Measurements from ENCODE around the gene PLCG1. TPM values are rescaled to one million over a fixed set of nuclear protein-coding genes. Genes with fewer than 3 reads are reported as not detected.
A peak's percentile ranks its signal among the peaks of the same experiment; 100 is the strongest.

Gene PLCG1
- total and polyA plus RNA-seq, 9 of the 15 experiments (the other 6 are each of a cell fraction or from before 2014, with no cell fraction given): 1.7 to 67.0 (median 34.8) TPM

DNA sequence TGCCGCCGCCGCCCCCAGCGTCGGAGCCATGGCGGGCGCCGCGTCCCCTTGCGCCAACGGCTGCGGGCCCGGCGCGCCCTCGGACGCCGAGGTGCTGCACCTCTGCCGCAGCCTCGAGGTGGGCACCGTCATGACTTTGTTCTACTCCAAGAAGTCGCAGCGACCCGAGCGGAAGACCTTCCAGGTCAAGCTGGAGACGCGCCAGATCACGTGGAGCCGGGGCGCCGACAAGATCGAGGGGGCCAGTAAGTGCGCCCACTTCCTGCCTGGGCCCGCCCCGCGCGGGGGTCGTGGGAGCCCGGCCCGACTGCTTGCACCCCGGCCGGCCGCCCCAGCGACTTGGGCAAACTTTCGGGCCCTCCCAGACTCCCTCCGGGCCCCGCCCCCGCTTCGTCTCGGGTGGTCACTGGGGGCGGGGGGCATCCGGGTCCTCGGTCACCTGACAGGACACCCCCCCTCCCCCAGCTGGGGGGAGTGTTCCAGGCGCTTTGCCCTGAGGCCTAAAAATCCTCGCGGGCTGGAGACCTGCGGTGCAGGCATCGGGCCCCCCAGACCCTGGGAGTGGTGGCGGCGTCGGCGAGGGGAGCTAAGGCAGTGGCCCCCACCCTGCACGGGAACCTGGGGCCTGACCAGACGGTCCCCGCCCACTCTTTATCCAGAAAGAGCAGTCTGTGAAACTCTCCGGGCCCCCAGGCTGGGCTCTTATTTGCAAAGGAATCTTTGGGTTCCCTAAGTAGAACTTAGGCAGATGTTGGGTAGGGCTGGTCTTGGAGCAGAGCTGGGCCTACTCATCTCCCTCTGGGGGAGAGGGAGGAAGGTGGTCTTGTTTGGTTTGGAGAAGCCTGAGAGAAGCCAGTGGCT, 501 bp downstream of the PLCG1 start (continued):
- TF ChIP-seq, protein P1, sequence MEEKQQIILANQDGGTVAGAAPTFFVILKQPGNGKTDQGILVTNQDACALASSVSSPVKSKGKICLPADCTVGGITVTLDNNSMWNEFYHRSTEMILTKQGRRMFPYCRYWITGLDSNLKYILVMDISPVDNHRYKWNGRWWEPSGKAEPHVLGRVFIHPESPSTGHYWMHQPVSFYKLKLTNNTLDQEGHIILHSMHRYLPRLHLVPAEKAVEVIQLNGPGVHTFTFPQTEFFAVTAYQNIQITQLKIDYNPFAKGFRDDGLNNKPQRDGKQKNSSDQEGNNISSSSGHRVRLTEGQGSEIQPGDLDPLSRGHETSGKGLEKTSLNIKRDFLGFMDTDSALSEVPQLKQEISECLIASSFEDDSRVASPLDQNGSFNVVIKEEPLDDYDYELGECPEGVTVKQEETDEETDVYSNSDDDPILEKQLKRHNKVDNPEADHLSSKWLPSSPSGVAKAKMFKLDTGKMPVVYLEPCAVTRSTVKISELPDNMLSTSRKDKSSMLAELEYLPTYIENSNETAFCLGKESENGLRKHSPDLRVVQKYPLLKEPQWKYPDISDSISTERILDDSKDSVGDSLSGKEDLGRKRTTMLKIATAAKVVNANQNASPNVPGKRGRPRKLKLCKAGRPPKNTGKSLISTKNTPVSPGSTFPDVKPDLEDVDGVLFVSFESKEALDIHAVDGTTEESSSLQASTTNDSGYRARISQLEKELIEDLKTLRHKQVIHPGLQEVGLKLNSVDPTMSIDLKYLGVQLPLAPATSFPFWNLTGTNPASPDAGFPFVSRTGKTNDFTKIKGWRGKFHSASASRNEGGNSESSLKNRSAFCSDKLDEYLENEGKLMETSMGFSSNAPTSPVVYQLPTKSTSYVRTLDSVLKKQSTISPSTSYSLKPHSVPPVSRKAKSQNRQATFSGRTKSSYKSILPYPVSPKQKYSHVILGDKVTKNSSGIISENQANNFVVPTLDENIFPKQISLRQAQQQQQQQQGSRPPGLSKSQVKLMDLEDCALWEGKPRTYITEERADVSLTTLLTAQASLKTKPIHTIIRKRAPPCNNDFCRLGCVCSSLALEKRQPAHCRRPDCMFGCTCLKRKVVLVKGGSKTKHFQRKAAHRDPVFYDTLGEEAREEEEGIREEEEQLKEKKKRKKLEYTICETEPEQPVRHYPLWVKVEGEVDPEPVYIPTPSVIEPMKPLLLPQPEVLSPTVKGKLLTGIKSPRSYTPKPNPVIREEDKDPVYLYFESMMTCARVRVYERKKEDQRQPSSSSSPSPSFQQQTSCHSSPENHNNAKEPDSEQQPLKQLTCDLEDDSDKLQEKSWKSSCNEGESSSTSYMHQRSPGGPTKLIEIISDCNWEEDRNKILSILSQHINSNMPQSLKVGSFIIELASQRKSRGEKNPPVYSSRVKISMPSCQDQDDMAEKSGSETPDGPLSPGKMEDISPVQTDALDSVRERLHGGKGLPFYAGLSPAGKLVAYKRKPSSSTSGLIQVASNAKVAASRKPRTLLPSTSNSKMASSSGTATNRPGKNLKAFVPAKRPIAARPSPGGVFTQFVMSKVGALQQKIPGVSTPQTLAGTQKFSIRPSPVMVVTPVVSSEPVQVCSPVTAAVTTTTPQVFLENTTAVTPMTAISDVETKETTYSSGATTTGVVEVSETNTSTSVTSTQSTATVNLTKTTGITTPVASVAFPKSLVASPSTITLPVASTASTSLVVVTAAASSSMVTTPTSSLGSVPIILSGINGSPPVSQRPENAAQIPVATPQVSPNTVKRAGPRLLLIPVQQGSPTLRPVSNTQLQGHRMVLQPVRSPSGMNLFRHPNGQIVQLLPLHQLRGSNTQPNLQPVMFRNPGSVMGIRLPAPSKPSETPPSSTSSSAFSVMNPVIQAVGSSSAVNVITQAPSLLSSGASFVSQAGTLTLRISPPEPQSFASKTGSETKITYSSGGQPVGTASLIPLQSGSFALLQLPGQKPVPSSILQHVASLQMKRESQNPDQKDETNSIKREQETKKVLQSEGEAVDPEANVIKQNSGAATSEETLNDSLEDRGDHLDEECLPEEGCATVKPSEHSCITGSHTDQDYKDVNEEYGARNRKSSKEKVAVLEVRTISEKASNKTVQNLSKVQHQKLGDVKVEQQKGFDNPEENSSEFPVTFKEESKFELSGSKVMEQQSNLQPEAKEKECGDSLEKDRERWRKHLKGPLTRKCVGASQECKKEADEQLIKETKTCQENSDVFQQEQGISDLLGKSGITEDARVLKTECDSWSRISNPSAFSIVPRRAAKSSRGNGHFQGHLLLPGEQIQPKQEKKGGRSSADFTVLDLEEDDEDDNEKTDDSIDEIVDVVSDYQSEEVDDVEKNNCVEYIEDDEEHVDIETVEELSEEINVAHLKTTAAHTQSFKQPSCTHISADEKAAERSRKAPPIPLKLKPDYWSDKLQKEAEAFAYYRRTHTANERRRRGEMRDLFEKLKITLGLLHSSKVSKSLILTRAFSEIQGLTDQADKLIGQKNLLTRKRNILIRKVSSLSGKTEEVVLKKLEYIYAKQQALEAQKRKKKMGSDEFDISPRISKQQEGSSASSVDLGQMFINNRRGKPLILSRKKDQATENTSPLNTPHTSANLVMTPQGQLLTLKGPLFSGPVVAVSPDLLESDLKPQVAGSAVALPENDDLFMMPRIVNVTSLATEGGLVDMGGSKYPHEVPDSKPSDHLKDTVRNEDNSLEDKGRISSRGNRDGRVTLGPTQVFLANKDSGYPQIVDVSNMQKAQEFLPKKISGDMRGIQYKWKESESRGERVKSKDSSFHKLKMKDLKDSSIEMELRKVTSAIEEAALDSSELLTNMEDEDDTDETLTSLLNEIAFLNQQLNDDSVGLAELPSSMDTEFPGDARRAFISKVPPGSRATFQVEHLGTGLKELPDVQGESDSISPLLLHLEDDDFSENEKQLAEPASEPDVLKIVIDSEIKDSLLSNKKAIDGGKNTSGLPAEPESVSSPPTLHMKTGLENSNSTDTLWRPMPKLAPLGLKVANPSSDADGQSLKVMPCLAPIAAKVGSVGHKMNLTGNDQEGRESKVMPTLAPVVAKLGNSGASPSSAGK (IDR thresholded peaks at IDR 0.05): no peak; the same call in 1 of the 2 replicates
- TF ChIP-seq EP400 (IDR thresholded peaks at IDR 0.05) (peak; percentile 62; the same call in 1 of the 2 replicates), SMAD4 (CRISPR knock-in tag; conservative IDR thresholded peaks at IDR 0.05) (peak; percentile 10; the same call in 1 of the 2 replicates), ZNF12 (CRISPR knock-in tag; IDR thresholded peaks at IDR 0.05) (no peak), HNRNPH1 (optimal IDR thresholded peaks at IDR 0.05; ENCODE audit: low read depth, low read length) (no peak), PRPF4 (IDR thresholded peaks at IDR 0.05; ENCODE audit: insufficient read depth, low read depth, low read length, poor library complexity, severe bottlenecking) (no peak), GATAD2A (IDR thresholded peaks at IDR 0.05) (0 out of 2 replicates have a peak, but pooled peaks have one; percentile 68), RBFOX2 (IDR thresholded peaks at IDR 0.05; ENCODE audit: low read depth, low read length) (peak; percentile 66), JUND (IDR thresholded peaks at IDR 0.05; ENCODE audit: borderline replicate concordance, low read depth, low read length) (no peak), JUND (tag; IDR thresholded peaks at IDR 0.05; ENCODE audit: borderline replicate concordance, low read depth, low read length) (no peak), ZNF174 (CRISPR knock-in tag; IDR thresholded peaks at IDR 0.05) (no peak)
- TF ChIP-seq, protein P2, sequence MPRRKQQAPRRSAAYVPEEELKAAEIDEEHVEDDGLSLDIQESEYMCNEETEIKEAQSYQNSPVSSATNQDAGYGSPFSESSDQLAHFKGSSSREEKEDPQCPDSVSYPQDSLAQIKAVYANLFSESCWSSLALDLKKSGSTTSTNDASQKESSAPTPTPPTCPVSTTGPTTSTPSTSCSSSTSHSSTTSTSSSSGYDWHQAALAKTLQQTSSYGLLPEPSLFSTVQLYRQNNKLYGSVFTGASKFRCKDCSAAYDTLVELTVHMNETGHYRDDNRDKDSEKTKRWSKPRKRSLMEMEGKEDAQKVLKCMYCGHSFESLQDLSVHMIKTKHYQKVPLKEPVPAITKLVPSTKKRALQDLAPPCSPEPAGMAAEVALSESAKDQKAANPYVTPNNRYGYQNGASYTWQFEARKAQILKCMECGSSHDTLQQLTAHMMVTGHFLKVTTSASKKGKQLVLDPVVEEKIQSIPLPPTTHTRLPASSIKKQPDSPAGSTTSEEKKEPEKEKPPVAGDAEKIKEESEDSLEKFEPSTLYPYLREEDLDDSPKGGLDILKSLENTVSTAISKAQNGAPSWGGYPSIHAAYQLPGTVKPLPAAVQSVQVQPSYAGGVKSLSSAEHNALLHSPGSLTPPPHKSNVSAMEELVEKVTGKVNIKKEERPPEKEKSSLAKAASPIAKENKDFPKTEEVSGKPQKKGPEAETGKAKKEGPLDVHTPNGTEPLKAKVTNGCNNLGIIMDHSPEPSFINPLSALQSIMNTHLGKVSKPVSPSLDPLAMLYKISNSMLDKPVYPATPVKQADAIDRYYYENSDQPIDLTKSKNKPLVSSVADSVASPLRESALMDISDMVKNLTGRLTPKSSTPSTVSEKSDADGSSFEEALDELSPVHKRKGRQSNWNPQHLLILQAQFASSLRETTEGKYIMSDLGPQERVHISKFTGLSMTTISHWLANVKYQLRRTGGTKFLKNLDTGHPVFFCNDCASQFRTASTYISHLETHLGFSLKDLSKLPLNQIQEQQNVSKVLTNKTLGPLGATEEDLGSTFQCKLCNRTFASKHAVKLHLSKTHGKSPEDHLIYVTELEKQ (CRISPR knock-in tag; IDR thresholded peaks at IDR 0.05): no peak
